CD4-positive, alpha-beta memory T cell (primary cell): Measurements from ENCODE around the gene OLR1. TPM values are rescaled to one million over a fixed set of nuclear protein-coding genes. Genes with fewer than 3 reads are reported as not detected.

ENCODE experiments used
- CTCF ChIA-PET: fragments of 350-600 bp; sonication (Branson Sonifier 250); formaldehyde crosslinking; loops from one replicate; lab custom pipeline; 2021; ENCODE audit warnings: inconsistent platforms; ENCODE audit not compliant: partially characterized antibody; lab: Charles Lee
- POLR2A ChIA-PET: fragments of 350-600 bp; sonication (Branson Sonifier 250); formaldehyde crosslinking; loops from one replicate; lab custom pipeline; 2021; ENCODE audit not compliant: partially characterized antibody; lab: Charles Lee
- DNase-seq, 5 donors: peaks; one replicate each; pipeline versions ENCODE4 v3.0.0 to v3.0.0-alpha.2; 2020 to 2022; ENCODE audit warnings: mixed read lengths in 1 of 5
- H3K27ac ChIP-seq: one replicate; pipeline ENCODE4 v1.7.0; 2013; ENCODE audit warnings: low read depth, low read length
- H3K27me3 ChIP-seq: 2 replicates; pipeline ENCODE4 v1.7.0; 2013; ENCODE audit warnings: mild to moderate bottlenecking, low read length, moderate library complexity; ENCODE audit not compliant: insufficient read depth
- H3K36me3 ChIP-seq: 2 replicates; pipeline ENCODE4 v1.7.0; 2013; ENCODE audit warnings: mild to moderate bottlenecking, low read length, moderate library complexity; ENCODE audit not compliant: insufficient read depth
- H3K4me1 ChIP-seq: 2 replicates; pipeline ENCODE4 v1.7.0; 2013; ENCODE audit warnings: mild to moderate bottlenecking, low read length, moderate library complexity; ENCODE audit not compliant: insufficient read depth
- H3K4me3 ChIP-seq, 2 donors: one replicate each; pipeline ENCODE4 v1.7.0; 2013; ENCODE audit warnings: low read length in 2 of 2, mild to moderate bottlenecking in 1 of 2
- H3K9me3 ChIP-seq, 2 donors: one replicate each; pipeline ENCODE4 v1.7.0; 2013; ENCODE audit warnings: low read length in 2 of 2, control low read depth in 1 of 2; ENCODE audit not compliant: control insufficient read depth in 1 of 2
- H3K27ac Mint-ChIP-seq, 7 donors: one replicate each; pipeline ENCODE4 v1.8.0; 2020 to 2021; ENCODE audit warnings: mixed read lengths in 7 of 7, mild to moderate bottlenecking in 6 of 7, inconsistent platforms in 3 of 7, moderate library complexity in 3 of 7
- H3K27me3 Mint-ChIP-seq, 2 donors: one replicate each; pipeline ENCODE4 v1.8.0; 2020 to 2021; ENCODE audit warnings: mixed read lengths in 2 of 2
- H3K36me3 Mint-ChIP-seq, 2 donors: one replicate each; pipeline ENCODE4 v1.8.0; 2020 to 2021; ENCODE audit warnings: mixed read lengths in 2 of 2, inconsistent platforms in 1 of 2, mild to moderate bottlenecking in 1 of 2
- H3K4me1 Mint-ChIP-seq, 4 donors: one replicate each; pipeline ENCODE4 v1.8.0; 2020 to 2021; ENCODE audit warnings: mixed read lengths in 4 of 4, mild to moderate bottlenecking in 1 of 4
- H3K4me3 Mint-ChIP-seq, 8 donors: one replicate each; pipeline ENCODE4 v1.8.0; 2020 to 2021; ENCODE audit warnings: mixed read lengths in 8 of 8, mild to moderate bottlenecking in 7 of 8, moderate library complexity in 6 of 8, inconsistent platforms in 3 of 8
- H3K9me3 Mint-ChIP-seq, 8 donors: one replicate each; pipeline ENCODE4 v1.8.0; 2020 to 2021; ENCODE audit warnings: mixed read lengths in 8 of 8, mild to moderate bottlenecking in 5 of 8, inconsistent platforms in 3 of 8, moderate library complexity in 1 of 8
- intact Hi-C: fragments of 100-400 bp; cut with micrococcal nuclease; formaldehyde crosslinking; loops from one replicate; pipeline ENCODE4 v1.15.1; 2023
- polyA plus RNA-seq, 2 donors: library from polyadenylated mRNA; unstranded; fragments of 300-500 nt; fragmentation: Illumina TruSeq; gene quantifications; one replicate each; pipeline ENCODE4 v1.2.3, GENCODE V29; 2021
- total RNA-seq, 2 experiments: library from RNA; stranded (reverse); gene quantifications; one replicate each; pipeline ENCODE4 v1.2.3, GENCODE V29; 2021

The OLR1 gene
- total and polyA plus RNA-seq, 4 experiments from 2014 or later: 0.42 TPM; not detected in 3

DNA sequence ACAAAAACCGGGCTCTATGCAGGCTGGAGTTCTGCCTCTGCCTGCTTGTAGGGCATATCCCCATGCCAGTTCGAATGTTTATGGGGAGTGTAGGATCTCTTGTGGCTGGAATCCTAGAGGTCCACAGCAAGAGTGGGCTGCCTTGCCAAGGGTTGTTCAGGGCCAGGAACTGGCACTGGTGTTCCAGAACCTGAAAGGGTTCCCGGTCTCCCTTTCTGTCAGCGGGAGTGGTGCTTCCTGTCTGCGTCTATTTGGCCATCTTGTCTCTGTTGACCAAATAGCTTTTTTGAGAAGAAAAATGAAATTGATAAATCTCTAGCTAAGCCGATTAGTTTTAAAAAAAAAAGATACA, 17.8 kb downstream of the OLR1 start:
- CTCF ChIA-PET: interaction anchor here (0.7 to 3.3 kb wide), 8 partner anchors 11 to 339 kb away, joined by 3 to 28 read pairs (median 4); no protein-coding TSS in a partner anchor
- Mint-ChIP-seq H3K4me1 (peaks cover 6 to 14% (median 11%) of the 10 kb centered on the region in 4 donors), H3K36me3 (no peaks in the 10 kb centered on the region), H3K27ac (peak overlapping the region in 3 of 7 donors; percentile 25 to 46 (median 29)), H3K4me3 (peak overlapping the region; percentile 88 to 96 (median 91)), H3K9me3 (no peaks in the 10 kb centered on the region), H3K27me3 (peaks cover 7 to 11% of the 10 kb centered on the region in 2 donors)
- POLR2A ChIA-PET: interaction anchor here (0.6 kb wide), 1 partner anchor 407 kb away, joined by 3 read pairs; no protein-coding TSS in a partner anchor
- no peaks in the 10 kb centered on the region for H3K27me3 ChIP-seq
- intact Hi-C loops: loop anchor here (5.0 kb wide), 1 partner anchor 518 kb away; the partner anchor contains the start of gene STYK1
- H3K9me3 ChIP-seq: no peaks in the 10 kb centered on the region
- no peak for DNase-seq
- H3K4me3 ChIP-seq: peak overlapping the region; percentile 84 to 92
- no peak overlapping the region for H3K27ac ChIP-seq
- H3K4me1 ChIP-seq: peaks cover 14% of the 10 kb centered on the region
- no peaks in the 10 kb centered on the region for H3K36me3 ChIP-seq

DNA sequence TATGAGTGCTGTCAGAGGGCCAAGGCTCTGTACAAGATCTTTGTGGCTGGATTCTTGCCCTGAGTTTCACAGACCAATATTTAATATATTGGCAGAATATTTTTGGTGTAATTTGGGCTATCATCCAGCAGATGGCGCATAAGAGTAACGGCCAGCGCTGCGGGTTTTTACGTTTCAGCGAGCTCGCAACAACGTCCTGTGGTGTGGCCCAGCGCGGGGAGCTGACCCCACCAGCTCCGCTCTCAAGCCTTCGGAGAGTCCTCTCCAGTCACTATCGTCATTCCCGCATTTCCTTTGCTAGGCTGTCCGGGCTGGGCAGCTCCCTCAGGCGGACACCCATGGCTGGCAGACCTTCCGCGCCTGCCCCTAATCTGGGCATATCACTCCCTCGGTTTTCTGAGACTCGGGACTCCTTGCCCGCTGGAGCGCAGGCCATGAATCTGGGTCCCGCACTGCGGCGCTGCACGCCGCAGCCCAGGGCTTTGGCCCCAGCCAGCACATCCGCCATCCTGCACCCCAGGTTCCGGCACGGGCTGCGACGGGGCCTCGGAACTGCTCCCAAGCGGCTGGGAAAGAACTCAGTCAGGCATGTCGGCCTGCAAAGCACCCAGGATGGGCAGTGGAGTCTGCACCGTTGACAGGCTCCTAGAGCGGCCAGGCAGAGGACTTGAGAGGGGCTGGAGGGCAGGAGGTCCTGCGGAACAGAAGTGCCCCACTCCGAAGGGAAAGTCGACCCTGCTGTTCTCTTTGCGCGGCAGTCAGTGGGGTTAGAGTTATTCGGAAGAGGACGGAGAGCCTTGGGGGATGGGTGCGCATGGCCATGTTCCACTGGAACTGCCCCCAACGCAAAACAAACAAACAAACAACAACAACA, 18.4 kb downstream of the OLR1 start:
- Mint-ChIP-seq H3K27ac (peak overlapping the region; percentile 25 to 88 (median 78)), H3K9me3 (no peaks in the 10 kb centered on the region), H3K4me1 (peaks cover 6 to 14% (median 11%) of the 10 kb centered on the region in 4 donors), H3K4me3 (peak overlapping the region; percentile 88 to 96 (median 91)), H3K36me3 (no peaks in the 10 kb centered on the region), H3K27me3 (peaks cover 7 to 11% of the 10 kb centered on the region in 2 donors)
- ChIA-PET POLR2A (interaction anchor here (0.5 to 0.8 kb wide), 2 partner anchors 59 to 117 kb away, joined by 3 read pairs; partner anchors contain the start of gene GABARAPL1), CTCF (interaction anchor here (0.6 to 3.5 kb wide), 31 partner anchors 8 to 407 kb away, joined by 3 to 53 read pairs (median 3); no protein-coding TSS in a partner anchor)
- DNase-seq: peak; percentile 57 to 65 (median 63)
- no peaks in the 10 kb centered on the region for H3K9me3 ChIP-seq
- H3K27ac ChIP-seq: peak overlapping the region; percentile 9
- H3K36me3 ChIP-seq: no peaks in the 10 kb centered on the region
- peak overlapping the region; percentile 84 to 92 for H3K4me3 ChIP-seq
- intact Hi-C loops: loop anchor here (1.0 to 5.0 kb wide), 4 partner anchors 37 to 519 kb away; partner anchors contain the start of genes GABARAPL1 and STYK1
- peaks cover 14% of the 10 kb centered on the region for H3K4me1 ChIP-seq
- no peaks in the 10 kb centered on the region for H3K27me3 ChIP-seq

DNA sequence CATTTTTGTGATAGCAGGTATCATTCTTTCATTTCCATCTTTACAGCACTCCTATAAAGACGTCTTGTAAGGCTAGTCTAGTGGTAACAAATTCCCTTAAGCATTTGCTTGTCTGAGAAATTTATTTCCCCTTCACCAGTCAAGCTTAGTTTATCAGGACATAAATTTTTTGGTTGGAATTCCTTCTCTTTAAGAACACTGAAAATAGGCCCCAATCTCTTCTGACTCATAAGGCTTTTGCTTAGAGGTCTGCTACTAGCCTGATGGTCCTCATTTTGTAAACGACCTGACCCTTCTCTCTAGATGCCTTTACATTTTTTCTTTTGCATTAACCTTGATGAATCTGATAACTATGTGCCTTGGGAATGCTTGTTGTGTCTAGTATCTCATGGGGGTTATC, 20.3 kb downstream of the OLR1 start:
- H3K27ac ChIP-seq: no peak overlapping the region
- no peak overlapping the region for H3K4me3 ChIP-seq
- Mint-ChIP-seq H3K27me3 (peaks cover 7 to 11% of the 10 kb centered on the region in 2 donors), H3K9me3 (no peaks in the 10 kb centered on the region), H3K4me3 (no peak overlapping the region), H3K4me1 (peaks cover 6 to 14% (median 11%) of the 10 kb centered on the region in 4 donors), H3K36me3 (no peaks in the 10 kb centered on the region), H3K27ac (peak overlapping the region in 1 of 7 donors; percentile 43)
- intact Hi-C loops: loop anchor here (2.0 to 5.0 kb wide), 2 partner anchors 61 to 521 kb away; partner anchors contain the start of genes GABARAPL1 and STYK1
- DNase-seq: no peak
- ChIA-PET CTCF (interaction anchor here (0.6 to 3.5 kb wide), 3 partner anchors 15 to 42 kb away, joined by 3 to 53 read pairs (median 28); no protein-coding TSS in a partner anchor), POLR2A (no interaction called here)
- no peaks in the 10 kb centered on the region for H3K27me3 ChIP-seq
- no peaks in the 10 kb centered on the region for H3K36me3 ChIP-seq
- no peaks in the 10 kb centered on the region for H3K9me3 ChIP-seq
- H3K4me1 ChIP-seq: peaks cover 14% of the 10 kb centered on the region

DNA sequence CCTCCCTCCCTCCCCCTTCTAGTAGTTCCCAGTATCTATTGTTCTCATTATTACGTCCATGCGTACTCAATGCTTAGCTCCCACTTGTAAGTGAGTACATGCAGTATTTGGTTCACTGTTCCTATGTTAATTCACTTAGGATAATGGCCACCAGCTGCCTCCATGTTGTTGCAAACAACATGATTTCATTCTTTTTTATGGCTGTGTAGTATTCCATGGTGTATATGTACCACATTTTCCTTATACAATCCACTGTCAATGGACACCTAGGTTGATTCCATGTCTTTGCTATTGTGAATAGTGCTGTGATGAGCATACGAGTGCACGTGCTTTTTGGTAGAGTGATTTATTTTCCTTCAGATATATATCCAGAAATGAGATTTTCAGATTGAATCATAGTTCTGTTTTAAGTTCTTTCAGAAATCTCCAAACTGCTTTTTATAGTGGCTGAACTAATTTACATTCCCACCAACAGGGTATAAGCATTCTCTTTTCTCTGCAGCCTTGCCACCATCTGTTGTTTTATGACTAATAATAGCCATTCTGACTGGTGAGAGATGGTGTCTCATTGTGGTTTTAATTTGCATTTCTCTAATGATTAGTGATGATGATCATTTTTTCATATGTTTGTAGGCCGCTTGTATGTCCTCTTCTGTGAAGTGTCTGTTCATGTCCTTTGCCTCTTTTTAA, 24.1 kb downstream of the OLR1 start:
- Histone ChIP-seq H3K27me3 (no peaks in the 10 kb centered on the region), H3K36me3 (no peaks in the 10 kb centered on the region), H3K4me1 (no peaks in the 10 kb centered on the region), H3K27ac (no peak overlapping the region), H3K4me3 (no peak overlapping the region), H3K9me3 (no peaks in the 10 kb centered on the region)
- peaks cover 0 to 2% (median 0%) of the 10 kb centered on the region in 8 donors for H3K9me3 Mint-ChIP-seq
- no peak overlapping the region for H3K4me3 Mint-ChIP-seq
- DNase-seq: no peak
- H3K27me3 Mint-ChIP-seq: peaks cover 0 to 7% of the 10 kb centered on the region in 2 donors
- H3K27ac Mint-ChIP-seq: no peak overlapping the region
- peaks cover 0 to under 1% (median under 1%) of the 10 kb centered on the region in 4 donors for H3K4me1 Mint-ChIP-seq
- ChIA-PET CTCF (interaction anchor here (1.0 kb wide), 1 partner anchor 28 kb away, joined by 3 read pairs; no protein-coding TSS in a partner anchor), POLR2A (no interaction called here)
- H3K36me3 Mint-ChIP-seq: no peaks in the 10 kb centered on the region
- intact Hi-C loops: no loop called here

DNA sequence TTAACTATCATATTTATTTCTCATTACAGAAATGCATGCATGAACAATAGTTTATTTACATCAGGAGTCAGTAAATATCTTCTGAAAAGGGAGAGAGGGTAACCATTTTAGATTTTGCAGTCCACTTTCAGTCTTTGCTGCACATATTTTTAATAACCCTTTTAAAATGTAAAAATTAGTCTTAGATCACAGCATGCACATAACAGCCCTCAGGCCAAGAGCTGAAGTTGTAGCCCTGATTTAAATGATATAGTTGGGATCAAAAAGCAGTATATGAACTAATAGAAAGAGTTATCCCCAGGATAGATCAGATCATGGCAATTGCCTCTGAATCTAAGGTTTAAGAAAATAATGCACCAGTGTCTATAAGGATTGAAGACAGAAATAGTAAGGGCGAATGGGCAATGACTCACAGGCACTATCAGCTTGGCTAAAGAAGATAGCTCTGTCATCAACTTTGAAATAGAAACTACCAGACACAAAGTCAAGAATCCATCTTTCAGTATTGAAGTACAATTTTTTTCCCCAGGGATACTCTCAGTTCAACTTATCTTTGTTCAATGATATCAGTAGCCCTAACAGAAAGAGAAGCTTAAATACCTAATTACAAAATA, 28.8 kb downstream of the OLR1 start:
- no peaks in the 10 kb centered on the region for H3K4me1 Mint-ChIP-seq
- Histone ChIP-seq H3K36me3 (no peaks in the 10 kb centered on the region), H3K4me3 (no peak overlapping the region), H3K4me1 (no peaks in the 10 kb centered on the region), H3K27me3 (no peaks in the 10 kb centered on the region), H3K27ac (no peak overlapping the region), H3K9me3 (no peaks in the 10 kb centered on the region)
- H3K4me3 Mint-ChIP-seq: no peak overlapping the region
- no peak overlapping the region for H3K27ac Mint-ChIP-seq
- H3K36me3 Mint-ChIP-seq: no peaks in the 10 kb centered on the region
- ChIA-PET CTCF (interaction anchor here (0.6 to 1.9 kb wide), 4 partner anchors 10 to 979 kb away, joined by 3 to 14 read pairs (median 4); no protein-coding TSS in a partner anchor), POLR2A (no interaction called here)
- H3K9me3 Mint-ChIP-seq: peaks cover 0 to 2% (median 0%) of the 10 kb centered on the region in 8 donors
- H3K27me3 Mint-ChIP-seq: peaks cover 1 to 9% of the 10 kb centered on the region in 2 donors
- intact Hi-C loops: loop anchor here (5.0 kb wide), 1 partner anchor 346 kb away; no protein-coding TSS in a partner anchor
- DNase-seq: no peak

DNA sequence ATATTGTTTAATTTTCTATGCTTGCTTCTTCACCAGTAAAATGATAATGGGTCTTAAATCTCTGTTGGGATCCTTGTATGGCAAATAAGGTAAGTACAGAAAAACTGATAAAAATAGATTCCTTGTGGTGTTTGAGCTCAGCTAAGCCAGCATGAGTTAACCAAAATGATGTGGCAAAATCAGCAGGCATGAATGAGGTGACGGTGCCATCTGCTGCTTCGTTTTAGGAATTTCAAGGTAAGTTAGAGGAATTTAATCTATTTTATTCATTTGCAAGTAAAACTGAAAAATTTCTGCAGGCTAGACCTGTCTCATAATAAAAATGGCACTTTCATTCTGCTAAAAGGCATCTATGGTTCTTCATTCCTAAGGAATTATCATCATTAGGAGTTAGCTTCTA, 31.9 kb downstream of the OLR1 start:
- no peaks in the 10 kb centered on the region for H3K4me1 ChIP-seq
- Mint-ChIP-seq H3K27ac (no peak overlapping the region), H3K27me3 (peaks cover 4 to 9% of the 10 kb centered on the region in 2 donors), H3K36me3 (no peaks in the 10 kb centered on the region), H3K9me3 (peaks cover 0 to 2% (median 0%) of the 10 kb centered on the region in 8 donors), H3K4me1 (no peaks in the 10 kb centered on the region), H3K4me3 (no peak overlapping the region)
- POLR2A ChIA-PET: no interaction called here
- H3K4me3 ChIP-seq: no peak overlapping the region
- intact Hi-C loops: loop anchor here (1.0 to 5.0 kb wide), 4 partner anchors 199 to 390 kb away; no protein-coding TSS in a partner anchor
- H3K36me3 ChIP-seq: no peaks in the 10 kb centered on the region
- no peak overlapping the region for H3K27ac ChIP-seq
- DNase-seq: peak; percentile 35 to 53 (median 39)
- CTCF ChIA-PET: interaction anchor here (0.7 to 3.1 kb wide), 10 partner anchors 10 to 397 kb away, joined by 3 to 27 read pairs (median 7); partner anchors contain the start of genes CD69, CLEC12B and CLEC7A
- no peaks in the 10 kb centered on the region for H3K9me3 ChIP-seq
- no peaks in the 10 kb centered on the region for H3K27me3 ChIP-seq
